HT-29 (cell line): ENCODE measurements around the gene FOXP4. TPM values are rescaled to one million over a fixed set of nuclear protein-coding genes. Genes with fewer than 3 reads are reported as not detected.
A peak's percentile ranks its signal among the peaks of the same experiment; 100 is the strongest.
"Not testable (repeated sequence)": the region's sequence is repeated elsewhere in the genome, so short reads cannot be mapped to it uniquely, and the experiment has no call there.

Experiments used
- DNase-seq: peaks from one replicate; pipeline ENCODE4 v3.0.0-alpha.2; 2015; ENCODE audit warnings: low spot score
- total RNA-seq: library from RNA; depleted of rRNA; stranded (reverse); fragments of >200 nt; shearing (Covaris generic); gene quantifications from 2 replicates; pipeline ENCODE4 v1.2.3, GENCODE V29; 2014

FOXP4 gene
- total RNA-seq, 1 experiment from 2014 or later, result 18.4 TPM

- DNase-seq, result no peak
Observed at GRCh38 chr6:41597246-41598000, 51.2 kb downstream of the FOXP4 start.

DNA sequence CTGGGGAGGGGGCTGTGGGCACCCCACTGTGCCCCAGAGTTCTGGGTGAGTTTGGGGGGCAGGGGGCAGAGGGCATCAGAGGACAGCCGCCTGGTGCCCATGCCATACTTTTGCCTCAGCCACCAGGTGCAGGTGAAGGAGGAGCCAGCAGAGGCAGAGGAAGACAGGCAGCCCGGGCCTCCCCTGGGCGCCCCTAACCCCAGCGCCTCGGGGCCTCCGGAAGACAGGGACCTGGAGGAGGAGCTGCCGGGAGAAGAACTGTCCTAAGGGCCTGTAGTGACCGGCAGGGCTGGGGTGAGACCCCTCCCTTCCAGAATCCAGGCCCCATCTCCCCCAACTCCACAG, 52.5 kb downstream of the FOXP4 start:
- DNase-seq, result no peak

DNA sequence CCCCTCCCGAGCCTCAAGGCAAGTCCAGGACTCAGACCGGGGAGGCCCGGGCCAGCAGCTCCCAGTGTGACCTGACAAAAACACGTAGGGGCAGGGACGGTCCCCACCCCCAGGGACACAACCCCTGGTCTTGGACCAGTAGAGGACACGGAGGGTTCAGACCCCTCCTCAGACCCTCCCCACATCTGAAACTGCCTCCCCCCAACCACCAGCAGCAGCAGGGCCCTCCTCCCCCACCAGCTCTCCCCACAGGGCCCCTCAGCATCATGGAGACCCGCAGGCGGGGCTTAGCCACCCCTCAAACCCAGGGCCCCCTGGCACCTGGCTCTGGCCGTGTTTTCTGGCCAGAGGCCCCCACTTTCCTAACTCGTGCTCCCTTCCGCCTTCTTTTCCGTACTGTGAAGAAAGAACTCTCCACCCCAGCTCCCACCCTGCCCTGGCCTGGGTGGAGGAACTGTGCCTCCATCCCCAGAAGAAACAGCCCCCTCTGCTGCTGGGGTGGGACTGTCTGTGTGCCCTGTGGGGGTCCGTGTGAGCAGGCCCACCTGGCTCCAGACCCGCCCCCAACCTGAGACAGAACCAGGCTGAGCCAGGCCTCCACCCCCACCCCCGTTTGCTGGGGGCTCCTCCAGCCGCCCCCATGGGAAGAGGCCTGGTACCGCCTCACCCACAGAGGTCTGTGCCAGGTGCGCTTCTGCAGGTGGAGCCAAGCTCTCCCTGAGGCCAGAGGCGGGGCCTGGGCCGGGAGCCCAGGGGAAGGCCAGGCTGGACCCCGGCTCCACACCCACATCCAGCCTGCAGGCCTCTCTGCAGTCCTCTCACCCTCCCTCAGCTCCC, 53.1 kb downstream of the FOXP4 start:
- DNase-seq, result no peak

- no peak for DNase-seq
Observed at GRCh38 chr6:41599852-41600445, 53.8 kb downstream of the FOXP4 start.

DNA sequence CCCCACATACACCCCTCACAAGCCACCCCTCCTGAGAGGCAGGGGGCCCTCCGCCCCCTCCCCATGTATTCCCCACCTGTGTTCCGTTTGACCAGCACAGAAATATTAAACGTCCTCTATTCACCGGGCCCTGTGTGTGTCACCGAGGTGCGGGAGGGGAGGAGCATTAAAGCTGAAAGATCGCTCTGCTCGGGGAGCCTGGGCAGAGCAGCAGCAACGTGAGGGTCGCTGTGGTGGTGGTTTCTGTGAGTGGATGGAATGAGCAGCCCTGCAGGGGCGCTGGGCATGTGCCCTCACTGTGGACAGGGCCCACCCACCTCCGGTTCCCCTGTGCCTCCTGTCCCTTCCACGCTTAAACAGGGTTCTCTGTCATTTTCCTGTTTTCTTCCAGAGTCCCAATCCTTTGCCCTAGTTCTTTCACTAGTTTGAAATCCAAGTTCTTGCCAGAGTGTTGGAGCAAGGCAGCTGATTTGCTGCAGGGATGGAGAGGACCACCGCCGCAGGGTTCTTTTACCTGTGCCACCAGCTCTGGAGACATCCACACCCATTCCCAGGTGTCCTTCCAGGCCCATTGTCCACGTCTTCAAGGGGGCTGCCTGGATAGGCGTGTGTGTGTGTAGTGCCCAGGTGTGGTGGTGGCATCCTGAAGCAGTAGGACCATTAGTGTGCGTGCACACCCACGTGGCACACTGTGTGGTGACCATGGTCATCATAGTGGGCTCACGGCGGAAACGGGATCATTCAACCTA, 54.5 kb downstream of the FOXP4 start:
- DNase-seq, result no peak

- no peak for DNase-seq
Observed at GRCh38 chr6:41601248-41601549, 55.0 kb downstream of the FOXP4 start.

DNA sequence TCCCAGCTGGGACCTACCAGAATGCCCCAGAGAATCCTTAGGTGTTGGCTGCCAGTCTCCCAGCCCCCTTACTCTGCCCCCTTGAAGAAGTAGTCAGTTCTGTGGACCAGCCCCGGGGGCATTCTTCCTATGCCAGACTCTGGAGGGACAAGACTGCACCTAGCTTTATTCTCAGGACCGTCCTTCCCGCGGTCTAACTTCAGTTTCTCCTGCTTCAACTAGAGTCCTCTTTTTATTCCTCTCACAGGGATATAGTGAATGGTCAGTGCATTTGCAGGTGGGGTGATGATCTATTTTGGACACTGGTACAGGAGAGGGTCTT, 56.2 kb downstream of the FOXP4 start:
- no peak for DNase-seq

- peak; percentile 88 for DNase-seq
Observed at GRCh38 chr6:41602864-41603608, 56.9 kb downstream of the FOXP4 start.

DNA sequence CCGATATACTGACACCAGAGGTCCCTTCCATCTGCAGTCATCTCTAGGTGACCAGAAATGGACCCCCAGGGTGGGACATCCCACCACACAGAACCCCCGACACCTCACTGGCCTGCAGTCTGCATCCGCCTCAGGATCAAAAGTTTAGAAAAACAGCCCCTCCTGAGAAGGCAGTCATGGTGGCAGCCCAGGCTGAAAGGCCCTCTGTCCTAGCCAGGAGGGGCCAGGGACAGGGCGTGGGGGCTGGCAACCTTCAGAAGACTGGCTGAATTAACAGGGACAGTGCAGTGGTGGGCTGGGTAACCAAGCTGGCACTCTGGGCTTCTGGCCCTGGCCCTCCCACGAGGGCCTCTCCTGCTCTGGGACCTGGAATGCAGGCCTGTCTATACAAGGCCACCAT, 57.8 kb downstream of the FOXP4 start:
- DNase-seq, result no peak

DNA sequence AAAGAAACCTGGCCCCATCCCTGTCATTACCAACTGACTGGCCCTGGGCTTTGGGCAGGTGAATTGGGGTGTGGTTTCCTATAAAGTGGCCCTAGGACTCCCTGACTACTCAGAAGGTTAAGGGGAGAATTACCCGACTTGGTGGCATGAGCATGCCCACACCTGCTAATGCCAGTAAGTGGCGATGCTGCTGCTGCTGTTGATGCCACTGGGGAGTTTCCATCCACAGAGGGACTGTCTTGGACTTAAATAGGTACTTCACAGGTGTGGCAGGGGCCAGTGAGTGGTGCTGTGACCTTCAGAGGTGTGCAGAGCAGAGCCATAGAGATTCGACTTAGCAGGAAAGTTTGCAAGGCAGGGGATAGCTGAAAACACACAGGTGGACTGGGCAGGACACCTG, 59.5 kb downstream of the FOXP4 start:
- peak; percentile 26 for DNase-seq

DNA sequence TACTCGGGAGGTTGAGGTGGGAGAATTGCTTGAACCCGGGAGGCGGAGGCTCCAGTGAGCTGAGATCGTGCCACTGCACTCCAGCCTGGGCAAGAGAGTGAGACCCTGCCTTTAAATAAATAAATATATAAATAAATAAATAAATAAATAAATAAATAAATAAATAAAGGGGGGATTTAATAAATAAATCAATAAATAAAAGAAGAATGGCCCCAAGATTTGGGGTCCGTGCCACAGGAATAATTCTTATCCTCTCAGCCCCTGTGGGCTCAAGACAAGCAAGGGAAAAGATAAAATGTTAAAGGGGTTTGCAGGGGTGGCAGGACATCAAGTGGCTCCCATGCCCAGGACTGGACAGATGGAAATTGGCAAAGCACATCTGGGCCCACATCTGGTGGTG, 60.9 kb downstream of the FOXP4 start:
- DNase-seq, result no peak

- DNase-seq, result no peak
Observed at GRCh38 chr6:41607736-41608135, 61.6 kb downstream of the FOXP4 start.

- no peak for DNase-seq
Observed at GRCh38 chr6:41608443-41609151, 62.4 kb downstream of the FOXP4 start.

DNA sequence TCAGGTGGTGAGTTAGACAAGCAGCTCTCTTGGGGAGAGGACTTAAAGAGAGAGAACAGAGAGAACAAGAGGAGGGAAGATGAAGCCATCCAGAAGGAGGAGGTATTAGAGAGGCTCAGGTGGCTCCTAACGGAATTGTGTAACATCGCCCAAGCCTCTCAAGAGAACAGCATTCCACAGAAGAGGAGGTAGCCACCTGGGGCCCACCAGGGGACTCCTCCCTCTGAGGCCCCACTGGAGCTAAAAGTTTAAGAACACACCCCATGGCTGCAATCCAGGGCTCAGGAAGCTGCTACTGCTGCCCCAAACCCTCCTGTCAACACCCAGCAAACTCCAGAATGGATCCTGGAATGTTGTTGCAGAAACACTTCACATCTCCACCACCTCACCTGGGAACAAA, 68.5 kb downstream of the FOXP4 start:
- DNase-seq, result no peak

DNA sequence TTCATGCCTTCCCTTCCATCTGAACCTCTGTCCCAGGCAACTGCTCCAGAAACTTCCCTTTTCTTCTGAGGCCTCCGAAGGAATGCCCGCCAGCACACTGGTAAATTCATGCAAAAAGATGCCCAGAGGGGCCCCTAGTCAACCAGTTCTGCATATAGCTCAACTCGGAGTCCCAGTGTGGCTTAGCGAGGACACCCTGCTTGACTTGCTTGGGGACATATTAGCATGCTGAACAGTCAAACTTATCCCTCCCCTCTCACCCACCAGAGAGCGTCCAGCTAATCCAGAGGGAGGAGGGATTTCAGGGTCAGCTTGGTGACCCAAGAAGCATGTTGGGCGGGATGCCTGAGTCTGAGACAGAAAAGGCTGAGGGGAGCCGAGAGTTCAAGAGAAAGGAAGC, 69.1 kb downstream of the FOXP4 start:
- DNase-seq, result no peak

- DNase-seq, result no peak
Observed at GRCh38 chr6:41618598-41618997, 72.4 kb downstream of the FOXP4 start.

GRCh38 chr6:41619193-41619592, 73.0 kb downstream of the FOXP4 start:
- DNase-seq, result not testable (repeated sequence)

DNA sequence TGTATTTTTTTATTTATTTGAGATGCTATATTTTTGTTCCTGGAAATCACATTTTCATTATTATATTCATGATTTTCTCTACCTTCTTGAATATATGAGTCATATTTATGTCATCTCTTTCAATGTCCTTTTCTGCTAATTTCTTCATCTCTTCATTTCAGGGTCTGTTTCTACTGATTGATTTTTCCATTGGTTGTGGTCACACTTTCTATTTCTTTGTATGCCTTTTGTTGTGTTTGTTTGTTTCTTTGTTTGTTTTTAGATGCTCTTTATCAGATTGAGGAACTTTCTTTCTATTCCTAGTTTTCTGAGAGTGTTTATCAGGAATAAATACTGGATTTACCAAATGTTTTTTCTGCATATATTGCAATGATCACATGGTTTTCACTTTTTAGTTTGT, 75.2 kb downstream of the FOXP4 start:
- DNase-seq, result no peak

GRCh38 chr6:41621802-41622201, 75.6 kb downstream of the FOXP4 start:
- no peak for DNase-seq

GRCh38 chr6:41622206-41622988, 76.2 kb downstream of the FOXP4 start:
- no peak for DNase-seq
